Mesenchymal stem cell (in vitro differentiated cells and primary cell): Measurements from ENCODE around the gene CD4.

Experiments used
- DNase-seq: peaks from one replicate; pipeline ENCODE4 v3.0.0-alpha.2; 2013
- H2AFZ ChIP-seq: one replicate; pipeline ENCODE4 v1.6.1; 2013; ENCODE audit warnings: low read depth, mild to moderate bottlenecking, control low read depth, inconsistent platforms, low read length, moderate library complexity
- H2AK5ac ChIP-seq: 2 replicates; pipeline ENCODE4 v1.6.1; 2013; ENCODE audit warnings: low read length, moderate library complexity, mild to moderate bottlenecking, inconsistent platforms; ENCODE audit not compliant: severe bottlenecking
- H2BK120ac ChIP-seq: one replicate; pipeline ENCODE4 v1.6.1; 2013; ENCODE audit warnings: low read depth, mild to moderate bottlenecking, inconsistent platforms, low read length, moderate library complexity
- H2BK12ac ChIP-seq, 2 experiments: one replicate each; pipeline ENCODE4 v1.6.1; 2013; ENCODE audit warnings: inconsistent platforms in 2 of 2, low read length in 2 of 2, mild to moderate bottlenecking in 2 of 2, moderate library complexity in 2 of 2, control low read depth in 1 of 2
- H2BK15ac ChIP-seq: one replicate; pipeline ENCODE4 v1.6.1; 2013; ENCODE audit warnings: mild to moderate bottlenecking, low read depth, inconsistent platforms; ENCODE audit not compliant: poor library complexity, severe bottlenecking
- H2BK5ac ChIP-seq: 2 replicates; pipeline ENCODE4 v1.6.1; 2013; ENCODE audit warnings: low read depth, mild to moderate bottlenecking, low read length, control low read depth, inconsistent platforms; ENCODE audit not compliant: poor library complexity, severe bottlenecking
- H3K14ac ChIP-seq, 2 experiments: one replicate each; pipeline ENCODE4 v1.6.1; 2013; ENCODE audit warnings: inconsistent platforms in 2 of 2, low read length in 2 of 2, control low read depth in 1 of 2, mild to moderate bottlenecking in 1 of 2, moderate library complexity in 1 of 2
- H3K18ac ChIP-seq, 2 experiments: one replicate each; pipeline ENCODE4 v1.6.1; 2013; ENCODE audit warnings: inconsistent platforms in 2 of 2, low read length in 2 of 2, control low read depth in 1 of 2, low read depth in 1 of 2, mild to moderate bottlenecking in 1 of 2
- H3K23ac ChIP-seq, 2 experiments: one replicate each; pipeline ENCODE4 v1.6.1; 2013; ENCODE audit warnings: inconsistent platforms in 2 of 2, low read length in 2 of 2, mild to moderate bottlenecking in 2 of 2, moderate library complexity in 2 of 2, control low read depth in 1 of 2
- H3K27ac ChIP-seq: 2 replicates; pipeline ENCODE4 v1.5.1; 2013; ENCODE audit warnings: mild to moderate bottlenecking, moderate library complexity, low read length, control low read depth, inconsistent platforms; ENCODE audit not compliant: poor library complexity, severe bottlenecking
- H3K27me3 ChIP-seq, 2 experiments: 2 replicates each; pipeline versions ENCODE4 v1.6.1 to v1.7.0; 2013; ENCODE audit warnings: low read length in 2 of 2, mild to moderate bottlenecking in 2 of 2, moderate library complexity in 2 of 2, control low read depth in 1 of 2, inconsistent platforms in 1 of 2; ENCODE audit not compliant: control insufficient read depth in 1 of 2, insufficient read depth in 1 of 2
- H3K36me3 ChIP-seq, 2 experiments: 2 replicates each; pipeline versions ENCODE4 v1.6.1 to v1.7.0; 2013; ENCODE audit warnings: low read length in 2 of 2, control low read depth in 1 of 2, inconsistent platforms in 1 of 2, low read depth in 1 of 2, mild to moderate bottlenecking in 1 of 2; ENCODE audit not compliant: insufficient read depth in 2 of 2, control insufficient read depth in 1 of 2
- H3K4ac ChIP-seq, 2 experiments: one replicate each; pipeline ENCODE4 v1.6.1; 2013; ENCODE audit warnings: inconsistent platforms in 2 of 2, low read length in 2 of 2, mild to moderate bottlenecking in 2 of 2, moderate library complexity in 2 of 2, control low read depth in 1 of 2, low read depth in 1 of 2
- H3K4me1 ChIP-seq: 2 replicates; pipeline ENCODE4 v1.6.1; 2013; ENCODE audit warnings: low read depth, low read length, control low read depth; ENCODE audit not compliant: control insufficient read depth, insufficient read depth
- H3K4me2 ChIP-seq: 2 replicates; pipeline ENCODE4 v1.6.1; 2013; ENCODE audit warnings: low read length, mild to moderate bottlenecking, inconsistent platforms; ENCODE audit not compliant: poor library complexity, severe bottlenecking
- H3K4me3 ChIP-seq, 2 experiments: 2 replicates each; pipeline versions ENCODE4 v1.5.1 to v1.7.0; 2013; ENCODE audit warnings: low read length in 2 of 2, mild to moderate bottlenecking in 2 of 2, control low read depth in 1 of 2, low read depth in 1 of 2; ENCODE audit not compliant: insufficient read depth in 1 of 2
- H3K79me1 ChIP-seq: replicated peaks from 2 replicates; pipeline ENCODE4 v1.6.1; 2013; ENCODE audit warnings: mild to moderate bottlenecking, control low read depth, low read length, inconsistent platforms; ENCODE audit not compliant: poor library complexity, severe bottlenecking
- H3K9ac ChIP-seq: 2 replicates; pipeline ENCODE4 v1.7.0; 2013; ENCODE audit warnings: mild to moderate bottlenecking, low read length, moderate library complexity
- H3K9me3 ChIP-seq: 2 replicates; pipeline ENCODE4 v1.7.0; 2013; ENCODE audit warnings: mild to moderate bottlenecking, low read length; ENCODE audit not compliant: control insufficient read depth
- H4K8ac ChIP-seq: one replicate; pipeline ENCODE4 v1.6.1; 2013; ENCODE audit warnings: inconsistent platforms, mild to moderate bottlenecking, low read length, moderate library complexity
- H4K91ac ChIP-seq: one replicate; pipeline ENCODE4 v1.6.1; 2013; ENCODE audit warnings: mild to moderate bottlenecking, low read length, inconsistent platforms
- whole genome bisulfite sequencing: methylation state at CpG from one replicate; pipeline ENCODE4 v1.1.7; 2013; ENCODE audit warnings: mixed read lengths; 5-methylcytosine and 5-hydroxymethylcytosine counted together

The CD4 gene

GRCh38 chr12:6824085-6824775 lies 34.9 kb downstream of the CD4 start:
- 85% methylated on average over 37 of the region's 37 CpGs for WGBS
- Histone ChIP-seq H2BK5ac (no peak overlapping the region), H3K4me2 (no peak overlapping the region), H3K23ac (peak overlapping the region in 1 of 2 experiments; percentile 43), H2BK120ac (no peak overlapping the region), H3K27me3 (peaks cover 22 to 39% of the 10 kb centered on the region in 2 experiments), H3K14ac (peak overlapping the region in 1 of 2 experiments; percentile 47), H3K36me3 (peaks cover 0 to 7% of the 10 kb centered on the region in 2 experiments), H2BK15ac (no peak overlapping the region), H4K8ac (no peak overlapping the region), H2AFZ (no peak overlapping the region), H2AK5ac (no peak overlapping the region), H3K4ac (no peak overlapping the region), H2BK12ac (no peak overlapping the region), H3K4me3 (no peak overlapping the region), H3K18ac (no peak overlapping the region), H3K79me1 (peaks cover 15% of the 10 kb centered on the region), H3K27ac (no peak overlapping the region), H3K4me1 (peaks cover 51% of the 10 kb centered on the region), H3K9ac (no peak overlapping the region), H4K91ac (peak overlapping the region; percentile 3), H3K9me3 (no peaks in the 10 kb centered on the region)
- DNase-seq = no peak

DNA sequence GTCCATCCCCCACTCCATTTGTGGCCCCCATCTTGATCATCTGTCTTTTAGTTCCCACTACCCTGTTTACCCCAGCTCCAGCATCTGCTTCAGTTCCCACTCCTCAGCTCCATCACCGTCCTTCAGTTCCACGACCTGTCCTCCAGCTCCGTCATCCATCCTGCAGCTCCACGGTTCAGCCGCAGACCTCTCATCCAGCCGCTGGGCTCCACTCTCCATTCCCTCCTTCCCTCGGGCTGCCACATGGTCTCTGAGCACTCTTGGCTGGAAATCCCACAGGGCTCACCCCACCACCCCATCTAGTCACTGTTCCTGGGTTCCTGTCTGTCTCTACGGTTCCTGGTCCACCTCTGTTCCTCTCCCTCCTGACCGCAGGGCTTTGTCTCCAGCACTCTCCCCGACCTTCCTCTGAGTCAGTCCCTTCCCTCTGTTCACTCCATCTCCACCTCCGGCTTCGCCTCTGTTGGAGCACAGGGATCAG lies 35.6 kb downstream of the CD4 start:
- no peaks in the 10 kb centered on the region for H3K9me3 ChIP-seq
- no peak overlapping the region for H2AK5ac ChIP-seq
- H3K4me1 ChIP-seq = peaks cover 52% of the 10 kb centered on the region
- peak overlapping the region; percentile 1 to 35 for H3K18ac ChIP-seq
- no peak overlapping the region for H3K27ac ChIP-seq
- H2BK5ac ChIP-seq = no peak overlapping the region
- no peak overlapping the region for H2BK12ac ChIP-seq
- H3K4me2 ChIP-seq = peak overlapping the region; percentile 4
- peak overlapping the region in 1 of 2 experiments; percentile 72 for H3K4me3 ChIP-seq
- H3K14ac ChIP-seq = no peak overlapping the region
- no peak overlapping the region for H2BK15ac ChIP-seq
- H3K9ac ChIP-seq = peak overlapping the region; percentile 59
- H4K91ac ChIP-seq = peak overlapping the region; percentile 0
- H4K8ac ChIP-seq = peak overlapping the region; percentile 4
- no peak overlapping the region for H3K23ac ChIP-seq
- no peak overlapping the region for H2BK120ac ChIP-seq
- peaks cover 0 to 8% of the 10 kb centered on the region in 2 experiments for H3K36me3 ChIP-seq
- peaks cover 22 to 32% of the 10 kb centered on the region in 2 experiments for H3K27me3 ChIP-seq
- peak; percentile 60 for DNase-seq
- H3K4ac ChIP-seq = no peak overlapping the region
- H2AFZ ChIP-seq = no peak overlapping the region
- WGBS = 29% methylated on average over 12 of the region's 12 CpGs
- H3K79me1 ChIP-seq = peaks cover 18% of the 10 kb centered on the region

- peak overlapping the region in 1 of 2 experiments; percentile 72 for H3K4me3 ChIP-seq
- DNase-seq = peak; percentile 89
- no peak overlapping the region for H2BK5ac ChIP-seq
- H3K14ac ChIP-seq = no peak overlapping the region
- H3K79me1 ChIP-seq = peaks cover 23% of the 10 kb centered on the region
- H3K4me2 ChIP-seq = peak overlapping the region; percentile 4
- peak overlapping the region; percentile 4 for H4K8ac ChIP-seq
- WGBS = 7% methylated on average over 19 of the region's 19 CpGs
- peak overlapping the region; percentile 59 for H3K9ac ChIP-seq
- no peak overlapping the region for H2BK120ac ChIP-seq
- H3K27me3 ChIP-seq = peaks cover 17 to 26% of the 10 kb centered on the region in 2 experiments
- no peak overlapping the region for H3K27ac ChIP-seq
- H2AFZ ChIP-seq = no peak overlapping the region
- H3K18ac ChIP-seq = peak overlapping the region; percentile 1 to 35
- peaks cover 52% of the 10 kb centered on the region for H3K4me1 ChIP-seq
- no peak overlapping the region for H3K4ac ChIP-seq
- H3K9me3 ChIP-seq = no peaks in the 10 kb centered on the region
- peak overlapping the region in 1 of 2 experiments; percentile 4 for H2BK12ac ChIP-seq
- H3K23ac ChIP-seq = no peak overlapping the region
- H4K91ac ChIP-seq = peak overlapping the region; percentile 0
- H2BK15ac ChIP-seq = no peak overlapping the region
- H3K36me3 ChIP-seq = peaks cover 1 to 14% of the 10 kb centered on the region in 2 experiments
- H2AK5ac ChIP-seq = no peak overlapping the region
Measured at GRCh38 chr12:6825398-6826124, 36.2 kb downstream of the CD4 start.

DNA sequence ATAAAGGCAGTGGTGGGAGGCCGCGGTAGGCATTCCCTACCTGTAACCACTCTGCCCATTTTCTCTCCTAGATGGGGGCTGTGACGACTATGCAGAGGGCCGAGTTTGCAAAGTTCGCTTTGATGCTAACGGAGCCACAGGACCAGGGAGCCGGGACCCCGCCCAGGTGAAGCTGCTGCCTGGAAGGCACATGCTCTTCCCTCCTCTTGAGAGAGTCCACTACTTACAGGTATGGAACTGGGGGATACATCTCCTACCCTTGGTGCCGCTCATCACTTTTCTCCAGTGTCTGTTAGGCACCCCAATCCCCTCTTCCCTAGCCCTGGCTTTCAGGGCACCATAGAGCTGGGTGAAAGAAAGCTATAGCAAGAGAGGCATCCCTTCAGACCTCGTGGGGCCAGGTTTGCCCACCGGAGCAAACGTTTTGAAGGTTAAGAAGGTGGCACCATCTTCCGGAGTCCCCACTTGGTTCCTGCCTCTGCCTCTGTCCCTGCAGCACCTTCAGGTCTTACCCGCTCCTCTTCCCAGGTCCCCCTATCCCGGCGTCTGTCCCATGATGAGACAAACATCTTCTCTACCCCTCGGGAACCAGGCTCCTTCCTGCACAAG lies 36.9 kb downstream of the CD4 start:
- Histone ChIP-seq H3K4me1 (peaks cover 47% of the 10 kb centered on the region), H3K9ac (peak overlapping the region; percentile 69), H3K4me2 (no peak overlapping the region), H3K27ac (no peak overlapping the region), H2BK12ac (peak overlapping the region in 1 of 2 experiments; percentile 82), H3K4ac (no peak overlapping the region), H4K91ac (peak overlapping the region; percentile 40), H3K27me3 (peaks cover 17 to 19% of the 10 kb centered on the region in 2 experiments), H3K23ac (no peak overlapping the region), H4K8ac (peak overlapping the region; percentile 56), H2AK5ac (peak overlapping the region; percentile 34), H2AFZ (no peak overlapping the region), H3K36me3 (peaks cover 8 to 21% of the 10 kb centered on the region in 2 experiments), H3K9me3 (no peaks in the 10 kb centered on the region), H3K79me1 (peaks cover 28% of the 10 kb centered on the region), H2BK5ac (no peak overlapping the region), H3K18ac (no peak overlapping the region), H2BK15ac (peak overlapping the region; percentile 89), H3K4me3 (no peak overlapping the region), H3K14ac (no peak overlapping the region), H2BK120ac (no peak overlapping the region)
- 72% methylated on average over 17 of the region's 17 CpGs for WGBS
- DNase-seq = no peak
